HG03103 (cell line): Measurements from ENCODE around the gene TMEM207.

Source experiments
- ATAC-seq: cut with Tn5 transposase; IDR thresholded peaks from one replicate; pipeline ENCODE4 v1.9.1; 2021; ENCODE audit warnings: low read depth; ENCODE audit not compliant: unreplicated experiment

Gene TMEM207

GRCh38 chr3:190387578-190388213 lies 62.0 kb downstream of the TMEM207 start, which contains the start of gene CLDN16:
CLDN16 (plus strand) TSS chr3:190388163; CDS start chr3:190388330, 167 bp downstream.
- no peak for ATAC-seq

- ATAC-seq = no peak
These were observed 63.7 kb downstream of the TMEM207 start for GRCh38 chr3:190385731-190386688.

GRCh38 chr3:190384309-190384756 lies 65.4 kb downstream of the TMEM207 start:
- ATAC-seq = peak; percentile 86

- no peak for ATAC-seq
These were observed 67.6 kb downstream of the TMEM207 start for GRCh38 chr3:190382082-190382481.

GRCh38 chr3:190381441-190381840 lies 68.3 kb downstream of the TMEM207 start:
- ATAC-seq = no peak

- ATAC-seq = no peak
These were observed 69.5 kb downstream of the TMEM207 start for GRCh38 chr3:190380184-190380583.
